HG03045 (cell line): ENCODE data around the gene ADAMTS2.

Experiments used
- ATAC-seq: cut with Tn5 transposase; IDR thresholded peaks from one replicate; pipeline ENCODE4 v1.9.1; 2021; ENCODE audit warnings: mild to moderate bottlenecking, moderate library complexity; ENCODE audit not compliant: unreplicated experiment

Gene ADAMTS2

DNA sequence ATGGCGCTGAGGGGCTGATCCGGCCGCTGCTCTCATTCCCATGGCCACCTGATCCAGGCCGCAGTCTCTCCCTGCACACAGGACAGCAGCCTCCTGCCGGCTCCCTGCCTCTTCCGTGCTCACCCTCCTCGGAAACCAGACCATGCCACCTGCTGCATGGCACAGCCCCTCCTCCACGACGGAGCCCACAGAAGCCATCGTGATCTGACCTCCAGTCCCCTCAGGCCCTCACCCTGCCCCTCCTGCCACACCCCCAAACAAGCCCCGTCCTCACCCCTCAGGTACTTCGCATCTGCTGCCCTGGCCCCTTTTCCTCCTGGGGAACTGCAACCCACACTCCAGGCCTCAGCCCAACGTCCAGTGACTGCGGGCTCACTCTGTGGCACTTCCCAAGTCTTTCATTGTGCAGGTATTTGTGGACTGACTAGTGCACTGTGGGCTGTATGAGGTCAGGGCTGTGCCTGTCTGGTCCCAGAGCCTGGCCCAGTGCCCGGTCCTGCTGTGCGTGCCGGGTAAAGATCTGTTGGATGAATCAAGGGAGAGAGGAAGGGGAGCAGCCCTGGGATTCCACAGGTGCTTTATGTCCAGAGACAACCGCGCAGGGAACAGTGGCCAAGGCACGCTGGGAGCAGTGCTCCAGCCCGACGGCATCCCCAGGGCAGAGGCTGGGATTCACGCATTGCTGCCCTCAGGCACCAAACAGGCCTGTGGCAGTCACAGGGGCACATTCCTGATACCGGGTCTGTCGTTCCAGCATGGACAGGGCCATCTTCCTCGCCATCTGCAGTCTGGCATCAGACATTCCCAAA lies 86.1 kb downstream of the ADAMTS2 start:
- ATAC-seq: no peak

- ATAC-seq: no peak
Measured at GRCh38 chr5:179258001-179258921, 87.0 kb downstream of the ADAMTS2 start.

DNA sequence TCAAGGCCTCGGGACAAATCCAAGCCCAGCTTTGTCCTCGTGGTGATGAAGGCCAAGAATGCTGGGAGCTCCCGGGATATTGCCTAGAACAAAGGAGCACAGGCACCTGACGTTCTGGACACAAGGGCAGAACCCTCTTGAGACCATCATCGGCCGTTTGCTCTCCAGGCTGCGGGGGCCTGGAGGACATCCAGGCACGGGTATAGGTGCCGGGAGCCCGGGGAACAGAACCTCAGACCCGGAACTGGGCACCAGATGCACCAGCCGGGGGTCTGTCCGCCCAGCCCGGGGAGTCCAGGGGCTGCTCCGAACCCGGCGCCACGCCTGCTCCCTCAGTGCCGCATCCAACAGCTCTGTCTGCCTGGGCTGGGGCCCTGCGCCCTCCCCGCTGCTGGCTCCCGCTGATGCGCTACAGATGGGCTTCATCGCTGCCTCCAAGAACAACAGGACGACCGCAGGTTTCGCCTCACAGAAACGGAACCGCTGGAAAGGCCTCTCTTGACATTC lies 88.0 kb downstream of the ADAMTS2 start:
- no peak for ATAC-seq

DNA sequence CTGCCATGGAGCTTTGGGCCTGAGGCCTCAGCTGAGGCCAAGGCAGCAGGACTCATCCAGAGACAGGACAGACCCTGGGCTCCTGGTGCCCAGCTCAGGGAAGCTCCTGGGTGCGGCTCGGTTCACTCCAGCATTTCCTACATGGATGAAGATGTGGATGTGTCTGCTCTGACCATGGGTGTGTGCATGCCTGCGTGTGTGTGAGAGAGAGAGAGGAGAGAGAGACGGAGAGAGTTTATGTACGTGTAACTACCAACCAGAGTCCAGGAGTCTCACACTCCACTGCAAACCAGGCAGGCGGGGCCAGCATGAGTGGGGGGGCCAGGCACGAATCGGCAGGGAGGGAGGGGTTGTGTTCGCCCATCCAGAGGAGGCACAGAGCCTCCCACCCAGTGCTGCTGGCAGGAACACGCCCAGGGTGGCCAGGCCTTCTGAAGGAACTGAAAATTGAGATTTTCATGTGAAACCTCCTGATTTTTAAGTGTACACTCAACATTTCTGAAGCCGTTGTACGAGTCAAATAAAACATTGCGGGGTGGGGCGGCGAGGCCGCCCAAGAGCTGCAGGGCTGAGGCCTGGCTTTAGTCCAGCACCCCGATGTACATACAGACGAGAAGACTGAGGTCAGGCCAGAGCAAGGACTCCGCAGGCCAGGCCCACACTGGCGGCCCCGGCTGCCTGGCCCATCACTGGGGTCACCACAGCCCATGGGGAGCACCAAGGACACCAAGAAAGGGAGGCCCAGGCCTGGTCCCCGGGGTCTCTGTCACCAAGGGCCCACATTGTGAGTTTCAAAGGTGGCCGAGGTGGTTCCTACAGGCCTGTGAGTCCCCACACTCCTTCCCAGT lies 88.7 kb downstream of the ADAMTS2 start:
- no peak for ATAC-seq

DNA sequence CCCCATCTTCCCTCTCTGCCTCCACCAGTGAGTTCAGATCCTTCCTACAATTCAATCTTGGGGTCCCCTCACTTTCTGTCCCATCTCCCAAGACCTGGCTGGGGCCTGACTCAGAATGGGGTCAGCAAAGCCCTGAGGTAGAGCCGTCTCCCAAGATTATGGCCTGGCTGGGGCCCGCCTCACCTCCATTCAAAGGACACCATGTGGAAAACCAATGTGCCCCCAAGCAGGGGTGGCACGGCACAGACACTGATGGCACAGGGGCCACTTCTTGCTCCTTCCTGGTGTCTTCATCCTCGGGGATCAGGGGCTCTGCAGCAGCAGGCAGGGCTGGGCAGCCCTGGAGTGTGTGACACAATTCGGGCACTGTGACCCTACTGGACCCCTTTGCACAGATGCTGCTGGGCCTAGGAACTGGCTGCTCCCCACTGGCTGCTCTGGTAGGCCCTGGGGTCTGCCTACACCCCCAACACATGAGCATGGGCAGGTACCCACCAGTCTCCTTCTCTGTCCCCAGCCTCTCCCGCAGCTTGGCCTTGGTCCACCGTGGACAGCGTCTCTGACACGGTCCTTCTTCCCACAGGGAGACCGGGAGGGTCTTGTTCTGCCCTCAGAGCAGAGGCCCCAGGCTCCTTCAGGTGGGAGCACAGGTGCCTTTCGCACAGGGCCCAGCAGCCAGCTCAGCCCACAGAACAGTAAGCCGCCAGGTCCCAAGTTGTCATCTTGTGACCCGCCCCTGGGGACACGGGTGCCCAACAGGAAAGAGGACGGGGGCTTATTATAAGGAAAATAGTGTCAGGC lies 89.5 kb downstream of the ADAMTS2 start:
- no peak for ATAC-seq

DNA sequence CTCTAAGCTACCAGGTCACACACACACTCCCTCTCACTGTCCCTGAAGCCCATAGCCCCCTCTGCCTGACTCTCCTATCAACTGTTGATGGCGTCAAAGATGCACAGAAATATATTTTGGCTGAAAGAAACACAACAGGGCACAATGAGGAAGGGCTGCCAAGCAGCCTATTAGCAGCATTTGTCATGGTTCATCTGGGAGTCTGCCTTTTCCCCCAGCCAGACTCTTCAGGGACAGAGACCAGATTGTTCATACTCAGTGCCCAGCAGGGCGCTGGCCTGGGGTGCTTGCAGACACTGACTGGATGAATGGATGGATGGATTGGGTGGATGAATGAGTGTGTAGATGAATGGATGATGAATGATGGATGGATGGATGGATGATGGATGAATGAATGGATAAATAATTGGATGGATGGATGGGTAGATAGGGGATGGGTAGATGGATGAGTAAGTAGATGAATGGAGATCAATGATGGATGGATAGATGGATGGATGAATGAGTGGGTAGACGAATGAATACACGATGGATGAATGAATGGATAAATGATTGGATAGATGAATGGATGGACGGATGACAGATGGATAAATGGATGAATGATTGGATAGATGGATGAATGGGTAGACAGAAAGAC lies 90.5 kb downstream of the ADAMTS2 start:
- no peak for ATAC-seq

DNA sequence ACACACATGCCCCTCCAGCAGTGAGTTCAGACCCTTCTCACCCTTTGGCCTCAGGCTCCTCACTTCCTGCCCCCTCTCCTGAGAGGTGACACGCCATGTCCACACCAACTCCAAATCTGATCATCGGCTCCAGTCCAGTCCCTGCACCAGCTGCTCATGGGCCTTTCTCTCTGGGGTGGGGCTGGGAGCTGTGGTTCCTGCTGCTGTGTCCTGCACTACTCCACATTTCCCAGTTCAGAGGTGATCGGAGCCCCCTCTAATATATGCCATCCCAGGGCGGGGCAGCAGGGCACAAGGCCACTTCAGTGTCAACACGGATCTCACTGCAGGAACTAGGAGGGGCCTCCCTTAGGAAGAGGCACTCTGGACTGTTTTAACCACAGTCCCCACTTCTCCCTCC lies 91.5 kb downstream of the ADAMTS2 start:
- no peak for ATAC-seq

- no peak for ATAC-seq
Measured at GRCh38 chr5:179251276-179251969, 93.8 kb downstream of the ADAMTS2 start.

GRCh38 chr5:179250561-179251225 lies 94.6 kb downstream of the ADAMTS2 start:
- ATAC-seq: no peak

DNA sequence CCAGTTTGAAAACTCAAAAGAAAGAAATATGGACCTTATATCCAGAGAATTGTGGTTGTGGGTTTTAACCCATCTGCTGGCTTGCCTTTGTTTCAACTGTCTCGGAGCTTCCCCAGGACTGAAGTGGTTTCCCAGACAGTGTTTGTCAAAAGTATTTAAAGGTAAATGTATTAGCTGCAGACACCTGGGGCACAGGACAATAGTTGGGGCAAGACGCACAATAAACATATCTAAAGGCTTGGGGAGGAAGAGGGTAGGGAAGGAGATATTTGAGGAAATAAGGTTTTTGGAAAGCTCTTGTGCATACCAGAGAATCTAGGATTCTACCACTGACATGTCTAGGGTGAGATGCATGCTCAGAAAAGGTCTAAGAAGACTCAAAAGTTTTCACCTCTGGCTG lies 99.0 kb downstream of the ADAMTS2 start:
- no peak for ATAC-seq

- ATAC-seq: no peak
Measured at GRCh38 chr5:179245031-179245430, 100.2 kb downstream of the ADAMTS2 start.

DNA sequence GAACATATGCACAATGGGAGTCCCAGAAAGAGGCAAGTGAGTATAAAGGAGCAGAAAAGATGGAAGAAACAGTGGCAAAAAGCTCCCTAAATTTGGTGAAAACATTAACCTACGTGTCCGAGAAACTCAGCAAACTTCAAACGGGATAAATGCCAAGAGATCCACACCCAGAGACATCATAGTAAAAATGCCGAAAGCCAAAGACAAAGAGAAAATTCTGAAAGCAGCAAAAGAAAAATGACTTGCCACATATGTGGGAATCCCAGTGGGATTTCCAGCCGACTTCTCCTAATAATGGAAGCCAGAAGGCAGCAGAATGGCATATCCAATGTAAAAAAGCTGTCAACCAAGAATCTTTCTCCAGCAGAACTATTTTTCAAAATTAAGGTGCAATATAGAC lies 101.2 kb downstream of the ADAMTS2 start:
- ATAC-seq: no peak

- ATAC-seq: no peak
Measured at GRCh38 chr5:179243333-179243732, 101.9 kb downstream of the ADAMTS2 start.

DNA sequence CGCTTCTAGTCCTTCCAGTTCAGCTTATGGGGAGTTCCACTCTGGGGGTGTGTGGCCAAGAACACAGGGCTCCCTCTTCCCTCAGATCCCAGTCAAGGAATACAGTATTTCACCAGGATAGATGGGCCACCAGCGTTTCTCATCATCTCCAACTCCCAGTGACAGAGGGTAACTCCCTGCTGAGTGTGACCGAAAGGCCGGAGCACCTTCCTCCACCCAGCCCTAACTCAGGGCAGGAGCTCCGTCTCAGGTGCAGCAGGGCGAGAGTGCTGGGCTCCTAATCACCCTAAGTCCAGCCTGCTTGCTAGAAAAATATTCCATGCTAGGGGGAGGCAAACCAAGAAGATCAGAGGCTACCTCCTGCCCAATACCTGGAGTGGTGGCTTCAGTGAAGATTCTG lies 102.6 kb downstream of the ADAMTS2 start:
- ATAC-seq: no peak

DNA sequence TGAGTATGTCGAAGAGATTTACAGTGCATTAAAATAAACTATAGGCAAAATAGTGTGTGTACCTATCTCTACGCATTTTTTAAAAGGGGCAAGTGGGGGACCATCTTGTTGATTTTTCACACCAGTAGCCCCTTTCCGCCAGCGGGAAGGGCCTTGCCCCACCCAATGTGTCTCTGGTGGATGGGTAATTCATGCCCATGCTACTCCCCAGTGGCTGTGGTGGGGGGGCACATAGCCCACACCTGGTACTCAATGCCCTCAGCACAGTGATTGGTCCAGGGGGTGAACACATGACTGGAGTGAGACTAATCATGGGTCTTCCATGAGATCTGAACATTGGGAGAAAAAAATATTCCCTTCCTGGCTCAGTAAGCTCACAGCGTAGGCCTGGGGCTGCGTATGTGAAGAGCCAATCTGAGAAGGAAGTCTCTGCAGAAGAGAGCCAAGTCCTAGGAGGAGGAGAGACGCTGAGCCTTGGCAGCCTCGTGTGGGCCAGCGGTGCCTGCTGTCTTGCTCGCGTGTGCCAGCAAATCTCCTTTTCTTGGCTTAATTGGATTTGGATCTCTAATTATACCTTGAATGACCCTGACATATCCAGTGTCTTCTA lies 103.4 kb downstream of the ADAMTS2 start:
- ATAC-seq: no peak

DNA sequence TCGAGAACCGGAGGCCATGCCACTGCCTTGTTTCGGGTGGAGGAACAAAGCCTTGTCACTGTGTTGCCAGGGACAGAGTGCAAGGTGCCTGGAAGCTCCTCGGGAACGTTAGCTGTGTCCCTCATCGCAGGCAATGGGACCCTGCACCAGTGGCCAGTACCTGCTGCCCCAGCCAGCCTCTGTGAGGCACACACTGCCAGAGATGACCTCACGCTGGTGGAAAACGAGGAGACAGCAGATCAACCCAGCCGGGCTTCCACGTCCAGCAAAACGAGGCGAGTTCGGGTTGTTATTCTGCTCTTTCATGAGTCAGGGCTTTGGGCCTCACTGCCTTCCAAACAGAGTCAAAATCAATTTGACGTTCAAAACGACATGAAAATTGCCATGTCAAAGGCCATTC lies 104.1 kb downstream of the ADAMTS2 start:
- no peak for ATAC-seq

- no peak for ATAC-seq
Measured at GRCh38 chr5:179240561-179240960, 104.7 kb downstream of the ADAMTS2 start.
